Measurements from ENCODE around the gene SCYL3. TPM values are rescaled to one million over a fixed set of nuclear protein-coding genes. Genes with fewer than 3 reads are reported as not detected.

The SCYL3 gene
- total RNA-seq, 4 donors from 2014 or later: 12.3 to 42.3 (median 25.1) TPM

GRCh38 chr1:169886931-169887330 lies 6.8 kb downstream of the SCYL3 start:
- WGBS, 2 donors (ENCODE audit: low coverage in 1 of 2): 87 to 95% methylated on average over 2 of the region's 2 CpGs
- Histone ChIP-seq H3K27ac (no peak overlapping the region), H3K9me3 (no peaks in the 10 kb centered on the region), H3K4me3 (no peak overlapping the region), H3K27me3 (no peaks in the 10 kb centered on the region), H3K36me3 (peaks cover 0 to 18% (median 8%) of the 10 kb centered on the region in 4 donors), H3K4me1 (peaks cover 14 to 25% (median 16%) of the 10 kb centered on the region in 4 donors)
- DNase-seq: no peak
- in situ Hi-C loops (cut with MboI; ENCODE audit: low pct_ligation_motif_present in 1 of 4, low pct_unique_long_range_greater_than_20kb in 1 of 4, low sequenced_read_pairs in 3 of 4) (no loop called here), intact Hi-C loops (cut with DNase I; ENCODE audit: low total_unique reads) (no loop called here)
- TF ChIP-seq, protein P1, sequence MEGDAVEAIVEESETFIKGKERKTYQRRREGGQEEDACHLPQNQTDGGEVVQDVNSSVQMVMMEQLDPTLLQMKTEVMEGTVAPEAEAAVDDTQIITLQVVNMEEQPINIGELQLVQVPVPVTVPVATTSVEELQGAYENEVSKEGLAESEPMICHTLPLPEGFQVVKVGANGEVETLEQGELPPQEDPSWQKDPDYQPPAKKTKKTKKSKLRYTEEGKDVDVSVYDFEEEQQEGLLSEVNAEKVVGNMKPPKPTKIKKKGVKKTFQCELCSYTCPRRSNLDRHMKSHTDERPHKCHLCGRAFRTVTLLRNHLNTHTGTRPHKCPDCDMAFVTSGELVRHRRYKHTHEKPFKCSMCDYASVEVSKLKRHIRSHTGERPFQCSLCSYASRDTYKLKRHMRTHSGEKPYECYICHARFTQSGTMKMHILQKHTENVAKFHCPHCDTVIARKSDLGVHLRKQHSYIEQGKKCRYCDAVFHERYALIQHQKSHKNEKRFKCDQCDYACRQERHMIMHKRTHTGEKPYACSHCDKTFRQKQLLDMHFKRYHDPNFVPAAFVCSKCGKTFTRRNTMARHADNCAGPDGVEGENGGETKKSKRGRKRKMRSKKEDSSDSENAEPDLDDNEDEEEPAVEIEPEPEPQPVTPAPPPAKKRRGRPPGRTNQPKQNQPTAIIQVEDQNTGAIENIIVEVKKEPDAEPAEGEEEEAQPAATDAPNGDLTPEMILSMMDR (IDR thresholded peaks at IDR 0.05): no peak
- TF ChIP-seq POLR2A (IDR thresholded peaks at IDR 0.05): no peak
- TF ChIP-seq EP300 (IDR thresholded peaks at IDR 0.05; ENCODE audit: low read depth): no peak
- TF ChIP-seq POLR2AphosphoS5 (IDR thresholded peaks at IDR 0.05): no peak

DNA sequence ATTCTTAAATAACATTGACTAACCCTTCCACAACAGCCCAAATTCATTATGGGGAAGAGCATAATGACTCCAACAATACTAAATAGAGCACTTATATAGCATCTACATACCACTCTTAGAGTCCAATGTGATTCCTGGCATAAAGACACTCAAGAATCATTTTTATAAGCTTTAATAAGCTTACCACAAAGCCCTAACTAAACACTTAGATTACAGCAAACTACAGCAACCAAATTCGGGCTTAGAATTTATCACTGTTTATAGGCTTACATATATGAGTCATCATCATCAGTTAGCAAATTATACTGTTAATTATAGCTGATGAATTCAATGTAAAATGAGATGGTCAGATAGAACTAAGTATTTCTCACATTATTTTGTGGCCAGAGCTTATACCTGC lies 7.3 kb downstream of the SCYL3 start:
- H3K36me3 ChIP-seq: peaks cover 0 to 18% (median 8%) of the 10 kb centered on the region in 4 donors
- no peak for DNase-seq
- no peaks in the 10 kb centered on the region for H3K27me3 ChIP-seq
- TF ChIP-seq, protein P1 (IDR thresholded peaks at IDR 0.05): no peak
- H3K4me3 ChIP-seq: no peak overlapping the region
- intact Hi-C loops (cut with DNase I; ENCODE audit: low total_unique reads): no loop called here
- no peak overlapping the region for H3K27ac ChIP-seq
- in situ Hi-C loops (cut with MboI; ENCODE audit: low pct_ligation_motif_present in 1 of 4, low pct_unique_long_range_greater_than_20kb in 1 of 4, low sequenced_read_pairs in 3 of 4): no loop called here
- no peaks in the 10 kb centered on the region for H3K9me3 ChIP-seq
- 37 to 43% methylated on average over 1 of the region's 1 CpG for WGBS, 2 donors (ENCODE audit: low coverage in 1 of 2)
- H3K4me1 ChIP-seq: peaks cover 9 to 19% (median 11%) of the 10 kb centered on the region in 4 donors

- no peak for DNase-seq
- no peak for TF ChIP-seq POLR2A (IDR thresholded peaks at IDR 0.05)
- in situ Hi-C loops (cut with MboI; ENCODE audit: low pct_ligation_motif_present in 1 of 4, low pct_unique_long_range_greater_than_20kb in 1 of 4, low sequenced_read_pairs in 3 of 4) (no loop called here), intact Hi-C loops (cut with DNase I; ENCODE audit: low total_unique reads) (no loop called here)
- WGBS, 2 donors (ENCODE audit: low coverage in 1 of 2): 53 to 65% methylated on average over 2 of the region's 2 CpGs
- Histone ChIP-seq H3K36me3 (peaks cover 0 to 18% (median 8%) of the 10 kb centered on the region in 4 donors), H3K4me3 (no peak overlapping the region), H3K4me1 (peaks cover 0 to 9% (median 0%) of the 10 kb centered on the region in 4 donors), H3K27me3 (no peaks in the 10 kb centered on the region), H3K9me3 (no peaks in the 10 kb centered on the region), H3K27ac (no peak overlapping the region)
Measured at GRCh38 chr1:169885207-169885606, 8.5 kb downstream of the SCYL3 start.

- intact Hi-C loops (cut with DNase I; ENCODE audit: low total_unique reads) (no loop called here), in situ Hi-C loops (cut with MboI; ENCODE audit: low pct_ligation_motif_present in 1 of 4, low pct_unique_long_range_greater_than_20kb in 1 of 4, low sequenced_read_pairs in 3 of 4) (no loop called here)
- H3K9me3 ChIP-seq: no peaks in the 10 kb centered on the region
- H3K27me3 ChIP-seq: no peaks in the 10 kb centered on the region
- DNase-seq: no peak
- TF ChIP-seq POLR2AphosphoS5 (IDR thresholded peaks at IDR 0.05) (no peak), EP300 (IDR thresholded peaks at IDR 0.05; ENCODE audit: low read depth) (no peak), POLR2A (IDR thresholded peaks at IDR 0.05) (no peak)
- TF ChIP-seq, protein P1 (IDR thresholded peaks at IDR 0.05): no peak
- H3K36me3 ChIP-seq: peaks cover 0 to 18% (median 8%) of the 10 kb centered on the region in 4 donors
- peaks cover 0 to 9% (median 0%) of the 10 kb centered on the region in 4 donors for H3K4me1 ChIP-seq
- no peak overlapping the region for H3K4me3 ChIP-seq
- H3K27ac ChIP-seq: no peak overlapping the region
Measured at GRCh38 chr1:169884634-169885033, 9.1 kb downstream of the SCYL3 start.

- peaks cover 0 to 21% (median 6%) of the 10 kb centered on the region in 4 donors for H3K36me3 ChIP-seq
- TF ChIP-seq EP300 (IDR thresholded peaks at IDR 0.05; ENCODE audit: low read depth) (no peak), POLR2AphosphoS5 (IDR thresholded peaks at IDR 0.05) (no peak), POLR2A (IDR thresholded peaks at IDR 0.05) (no peak)
- peaks cover 0 to 9% (median 0%) of the 10 kb centered on the region in 4 donors for H3K4me1 ChIP-seq
- no peak for DNase-seq
- H3K4me3 ChIP-seq: no peak overlapping the region
- H3K9me3 ChIP-seq: no peaks in the 10 kb centered on the region
- intact Hi-C loops (cut with DNase I; ENCODE audit: low total_unique reads): no loop called here
- no peaks in the 10 kb centered on the region for H3K27me3 ChIP-seq
- H3K27ac ChIP-seq: no peak overlapping the region
- 97% methylated on average over 14 of the region's 20 CpGs; no CpG with 5 or more reads in 1 of the 2 donors for WGBS, 2 donors (ENCODE audit: low coverage in 1 of 2)
- in situ Hi-C loops (cut with MboI; ENCODE audit: low pct_ligation_motif_present in 1 of 4, low pct_unique_long_range_greater_than_20kb in 1 of 4, low sequenced_read_pairs in 3 of 4): no loop called here
Measured at GRCh38 chr1:169882039-169882511, 11.6 kb downstream of the SCYL3 start.
